ENCODE results near the gene SLC41A3.
A peak's percentile ranks its signal among the peaks of the same experiment; 100 is the strongest.
"Not testable (repeated sequence)": the region's sequence is repeated elsewhere in the genome, so short reads cannot be mapped to it uniquely, and the experiment has no call there.

SLC41A3 gene

DNA sequence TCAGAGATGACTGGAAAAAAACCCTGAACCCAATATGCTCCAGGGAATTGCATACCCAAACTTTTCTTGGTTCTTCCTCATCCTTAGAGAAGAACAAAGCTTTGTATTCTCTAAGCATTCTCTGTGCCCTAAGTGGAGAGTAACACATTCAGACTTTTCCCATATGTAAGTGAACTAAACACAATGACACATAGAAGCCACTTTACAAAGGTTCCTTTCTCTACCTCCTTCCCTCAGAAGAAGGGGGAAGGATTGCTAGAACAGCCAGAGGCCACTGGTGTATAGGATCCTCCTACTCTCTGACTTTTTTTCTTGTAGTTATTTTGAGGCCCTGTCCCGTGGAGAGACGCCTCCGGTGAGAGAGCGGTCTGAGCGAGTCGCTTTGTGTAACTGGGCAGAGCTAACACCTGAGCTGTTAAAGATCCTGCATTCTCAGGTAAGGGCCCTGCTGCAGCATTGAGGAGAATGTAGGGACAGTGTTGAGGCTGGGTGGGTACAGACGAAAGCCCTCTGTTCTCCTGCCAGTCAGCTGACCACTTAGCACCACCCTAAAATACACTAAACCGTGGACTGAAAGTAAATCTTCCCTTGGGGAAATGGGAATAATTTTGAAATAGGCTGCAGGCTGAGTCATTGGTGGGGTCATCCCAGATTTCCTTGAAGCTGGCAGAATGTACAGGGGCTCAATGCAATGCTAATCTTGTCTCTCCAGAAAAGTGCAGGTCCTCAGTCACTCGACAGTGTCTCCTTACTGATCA is 108.5 kb downstream of the SLC41A3 start:
- not testable (repeated sequence) for DNase-seq

DNA sequence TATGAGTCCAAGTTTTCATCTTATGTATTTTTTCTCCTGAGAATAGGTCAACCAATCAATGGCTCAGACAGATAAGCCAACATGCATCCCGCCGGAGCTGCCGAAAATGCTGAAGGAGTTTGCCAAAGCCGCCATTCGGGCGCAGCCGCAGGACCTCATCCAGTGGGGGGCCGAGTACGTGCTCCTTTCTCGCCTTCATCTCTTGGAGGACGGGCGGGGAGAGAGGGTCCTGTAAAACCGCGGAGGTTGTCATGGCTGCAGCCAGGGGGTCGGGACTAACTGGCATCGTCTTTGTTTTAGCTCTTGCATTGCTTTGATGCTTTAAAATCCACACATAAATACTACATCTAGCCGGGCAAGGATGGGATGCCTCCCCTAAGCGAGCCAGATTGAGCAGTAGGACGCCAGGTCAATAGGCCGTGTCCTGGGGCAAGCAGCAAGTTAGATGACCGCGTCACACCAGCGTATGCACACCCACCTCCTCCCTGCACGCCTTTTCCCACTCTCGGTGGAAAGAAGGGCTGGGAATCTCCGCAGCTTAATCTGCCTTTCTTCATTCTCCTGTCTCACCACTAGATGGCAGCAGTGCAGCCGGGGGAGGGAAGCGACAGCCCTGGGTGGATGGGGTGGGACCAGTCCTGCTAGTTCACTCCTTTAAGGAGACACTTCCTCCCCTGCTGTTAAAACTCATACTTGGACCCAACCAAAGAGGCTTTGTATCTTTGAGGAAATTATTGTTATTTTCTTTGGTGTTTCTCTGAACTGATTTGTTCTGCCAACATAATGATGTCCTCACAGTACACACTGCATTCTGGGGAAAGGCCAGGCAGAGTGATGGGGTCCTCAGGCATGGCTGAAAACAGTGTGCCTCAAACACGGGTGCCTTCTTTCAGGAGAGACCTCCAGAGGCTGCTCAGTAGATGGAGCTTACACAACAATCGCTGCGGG is 111.7 kb downstream of the SLC41A3 start:
- peak; percentile 35 for DNase-seq

DNA sequence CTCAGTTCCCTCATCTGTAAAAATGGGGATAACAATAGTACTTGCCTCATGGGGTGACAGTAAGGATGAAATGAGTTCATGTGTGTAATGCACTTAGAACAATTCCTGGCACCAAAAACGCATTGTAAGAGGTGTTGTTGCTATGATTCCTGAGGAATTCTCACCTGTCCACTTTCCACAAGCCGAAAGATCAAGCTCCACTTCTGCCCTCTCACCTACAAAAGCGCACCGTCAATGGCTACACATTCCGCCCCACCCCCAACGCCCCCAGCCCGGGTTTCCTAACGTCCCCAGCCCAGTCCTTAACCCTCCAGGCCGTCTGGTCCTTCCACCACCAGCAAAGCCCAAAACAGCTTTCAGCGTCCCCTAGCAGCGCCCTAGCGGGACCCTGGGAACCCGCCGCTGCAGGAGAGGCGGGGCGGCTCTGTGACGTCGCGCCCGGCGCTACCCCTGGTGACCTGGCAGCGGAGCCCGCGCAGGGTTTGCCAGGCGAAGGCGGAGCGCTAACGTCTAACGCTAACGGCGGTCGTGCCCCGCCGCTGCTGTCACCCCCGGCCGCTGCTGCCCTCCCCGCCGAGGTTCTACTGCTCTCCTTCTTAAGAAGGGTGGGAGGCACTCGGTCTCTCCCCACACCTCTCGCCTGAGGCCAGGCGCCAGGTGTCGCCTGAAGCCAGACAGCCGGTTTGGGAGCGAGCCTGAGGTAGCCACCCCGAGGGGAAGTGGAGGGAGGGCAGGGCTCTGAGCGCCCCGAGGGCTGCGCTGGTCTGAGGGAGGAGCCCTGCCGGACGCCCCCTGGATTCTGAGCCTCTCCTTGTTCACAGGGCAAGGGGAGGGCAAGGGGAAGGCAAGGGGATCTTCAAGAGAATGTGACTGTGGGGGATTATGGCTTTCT is 115.0 kb downstream of the SLC41A3 start, which contains the start of gene ROPN1B:
Gene ROPN1B (plus strand): TSS at position 478 of the 892 bp plus-strand sequence. CDS start 2,877 bp downstream, outside the sequence.
- DNase-seq, result not testable (repeated sequence)

DNA sequence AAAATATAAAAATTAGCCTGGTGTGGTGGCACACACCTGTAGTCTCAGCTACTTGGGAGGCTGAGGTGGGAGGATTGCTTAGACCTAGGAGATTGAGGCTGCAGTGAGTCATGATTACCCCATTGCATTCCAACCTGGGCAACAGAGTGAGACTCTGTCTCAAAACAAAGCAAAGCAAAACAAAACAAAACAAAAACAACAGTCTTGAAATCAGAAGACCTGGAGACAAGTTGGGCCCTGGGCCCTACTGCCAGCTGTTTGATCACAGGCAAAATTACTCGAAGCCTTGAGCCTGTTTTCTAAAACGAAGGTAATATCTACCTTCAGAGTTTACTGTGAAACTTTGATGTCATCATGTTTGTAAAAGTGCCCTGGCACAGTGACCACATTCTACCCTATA is 115.8 kb downstream of the SLC41A3 start:
- not testable (repeated sequence) for DNase-seq

DNA sequence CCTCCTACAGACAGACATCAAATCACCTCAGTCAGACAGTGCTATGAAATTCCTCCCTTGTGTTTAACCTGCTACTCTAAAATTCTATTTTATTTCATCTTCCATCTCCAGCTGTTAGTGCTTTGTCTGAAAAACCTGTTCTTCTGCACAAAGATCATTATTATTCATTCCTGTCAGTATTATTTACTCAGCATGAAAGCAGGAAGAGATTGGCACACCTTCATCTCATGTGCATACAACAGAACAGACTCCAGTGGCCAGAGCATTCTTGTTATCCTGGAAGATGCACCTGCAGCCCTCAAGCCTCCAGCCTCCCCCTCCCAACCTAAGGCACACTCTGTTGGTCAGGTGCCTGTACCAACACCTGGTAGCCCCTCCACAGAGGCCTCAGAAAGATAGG is 116.8 kb downstream of the SLC41A3 start:
- DNase-seq, result no peak

DNA sequence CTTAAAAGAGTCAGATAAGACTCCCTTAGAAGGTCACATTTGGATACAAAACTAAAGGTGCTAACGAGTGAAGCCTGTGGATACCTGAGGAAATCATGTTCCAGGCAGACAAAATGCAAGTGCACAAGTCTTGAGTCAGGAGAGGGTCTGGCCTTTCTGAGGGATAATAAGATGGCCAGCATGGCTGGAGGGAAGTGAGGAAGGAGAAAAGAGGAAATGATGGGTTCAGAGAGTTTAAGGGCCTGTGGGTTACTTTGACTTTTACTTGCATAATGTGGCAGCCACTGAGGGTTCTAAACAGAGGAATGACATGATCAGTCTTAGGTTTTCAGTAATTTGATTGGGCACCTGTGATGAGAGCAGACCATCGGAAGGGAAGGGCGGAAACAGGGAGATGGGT is 118.4 kb downstream of the SLC41A3 start:
- no peak for DNase-seq

DNA sequence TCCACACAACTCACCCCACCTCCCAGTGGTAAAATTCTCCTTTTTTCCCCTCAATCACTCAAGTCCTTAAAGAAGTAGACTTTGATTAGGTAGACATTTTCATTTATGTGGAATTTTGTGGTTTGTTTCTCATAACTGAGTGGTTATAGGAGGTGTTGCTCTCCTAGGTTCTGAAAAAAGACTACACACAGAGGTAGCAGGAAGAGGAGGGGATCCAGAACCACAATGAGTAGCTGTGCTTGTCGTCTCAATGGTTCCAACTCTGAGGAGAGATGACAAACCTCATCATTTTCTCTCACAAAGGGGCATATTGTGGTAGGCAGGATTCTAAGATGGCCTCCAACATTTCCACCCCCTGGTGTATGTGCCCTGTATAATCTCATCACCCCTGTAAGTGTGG is 120.1 kb downstream of the SLC41A3 start:
- DNase-seq, result not testable (repeated sequence)

DNA sequence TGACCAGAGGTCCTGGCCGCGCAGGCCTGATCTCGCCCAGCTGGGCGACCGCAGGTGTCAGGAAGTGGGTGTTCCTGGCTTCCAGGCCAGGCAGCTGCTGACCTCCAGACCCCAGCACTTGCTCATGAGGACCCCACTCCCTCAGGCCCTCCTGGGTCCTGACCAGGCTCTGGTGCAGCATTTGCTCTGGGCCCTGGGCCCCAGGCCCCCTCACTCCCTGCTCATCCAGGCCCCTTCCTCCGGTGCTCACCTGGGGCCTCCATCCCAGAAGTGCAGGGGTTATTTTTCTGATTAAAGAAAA is 122.7 kb downstream of the SLC41A3 start:
- no peak for DNase-seq

DNA sequence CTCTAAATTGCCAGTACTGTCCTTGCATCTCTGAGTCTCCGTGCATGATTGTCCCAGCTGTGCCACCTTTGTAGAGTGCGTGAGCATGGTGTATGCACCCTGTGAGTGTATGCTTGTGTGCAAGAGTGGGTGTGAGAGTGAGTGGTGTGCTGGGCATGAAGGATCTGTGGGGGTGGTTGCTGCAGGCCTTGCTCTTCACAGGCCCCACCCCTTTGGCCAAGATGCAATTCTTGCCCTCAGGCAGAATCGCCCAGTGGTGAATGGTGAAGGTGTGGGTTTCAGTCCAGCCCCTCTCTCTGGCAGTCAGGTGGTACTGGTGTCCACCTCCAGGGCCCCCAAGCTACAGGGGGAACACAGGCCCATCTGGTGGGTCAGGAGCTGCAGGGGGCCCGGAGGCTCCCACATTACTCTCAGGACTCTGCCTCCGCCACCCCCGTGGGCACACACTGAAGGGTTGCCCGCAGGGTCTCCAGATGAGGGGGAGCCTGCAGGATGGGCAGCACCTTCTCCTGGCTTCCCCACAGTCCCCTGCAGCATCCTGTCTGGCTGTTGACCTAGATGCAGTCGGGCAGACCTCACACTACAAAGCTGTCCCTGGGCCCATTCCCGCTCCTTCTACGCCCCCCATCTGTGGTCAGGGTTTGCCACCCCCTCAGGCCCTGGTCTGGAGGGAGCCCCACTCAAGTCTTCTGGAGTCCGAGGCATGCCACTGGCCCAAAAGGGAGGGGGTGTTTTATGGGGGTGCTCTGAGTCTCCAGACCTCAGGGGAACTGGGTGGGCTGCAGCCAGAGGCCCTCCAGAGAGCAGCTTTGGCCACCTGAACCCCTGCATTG is 123.3 kb downstream of the SLC41A3 start:
- DNase-seq, result no peak

DNA sequence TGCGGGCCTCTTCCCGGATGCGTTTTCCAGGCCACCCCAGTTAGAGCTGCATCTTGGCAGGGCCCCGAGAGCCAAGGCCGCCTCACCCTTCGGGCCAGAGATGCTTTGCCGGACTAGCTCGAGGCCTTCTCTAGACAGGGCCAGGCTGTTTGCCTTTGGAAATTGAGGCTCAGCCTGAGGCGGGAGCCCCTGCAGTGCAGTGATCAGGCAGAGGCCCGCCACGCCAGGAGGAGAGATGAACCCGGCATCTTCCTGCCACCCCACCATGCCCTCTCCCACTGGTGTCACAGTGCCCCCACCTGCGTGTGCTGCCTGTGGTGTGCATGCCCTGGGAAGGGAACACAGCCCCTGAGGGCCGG is 123.9 kb downstream of the SLC41A3 start:
- DNase-seq, result no peak

DNA sequence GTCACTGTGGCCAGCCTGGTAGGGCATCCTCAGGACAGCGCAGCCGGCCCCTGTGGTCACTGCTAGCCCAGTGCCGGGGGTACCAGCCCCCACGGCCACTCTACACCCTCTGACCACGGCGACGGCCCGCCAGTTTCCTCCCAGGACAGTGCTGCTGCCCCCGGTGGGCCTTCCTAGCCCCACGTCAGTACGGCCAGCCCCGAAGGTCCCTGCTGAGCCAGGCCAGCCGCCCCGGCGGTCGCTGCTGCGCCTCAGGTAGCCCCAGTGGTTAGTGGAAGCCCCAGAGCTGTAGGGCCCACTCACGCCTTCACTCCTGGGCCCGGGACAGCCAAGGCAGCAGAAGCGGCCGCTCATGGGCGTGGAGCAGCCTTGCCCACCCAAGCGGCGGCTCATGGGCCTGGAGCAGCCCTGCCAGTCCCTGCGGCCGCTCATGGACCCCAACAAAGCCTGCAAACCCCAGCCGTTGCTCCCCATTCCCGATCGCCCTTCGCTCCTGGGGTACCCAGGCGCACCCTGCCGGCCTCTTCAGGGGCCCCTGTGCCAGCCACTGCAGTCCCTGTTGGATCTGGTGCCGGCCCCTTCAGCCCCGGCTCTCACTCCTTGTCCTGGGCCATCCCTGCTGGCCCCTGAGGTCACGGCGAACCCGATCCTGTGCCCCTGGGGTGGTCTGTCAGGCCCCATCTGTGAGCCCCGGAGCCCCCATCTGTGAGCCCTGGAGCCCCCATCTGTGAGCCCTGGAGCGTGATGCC is 124.4 kb downstream of the SLC41A3 start:
- no peak for DNase-seq

DNA sequence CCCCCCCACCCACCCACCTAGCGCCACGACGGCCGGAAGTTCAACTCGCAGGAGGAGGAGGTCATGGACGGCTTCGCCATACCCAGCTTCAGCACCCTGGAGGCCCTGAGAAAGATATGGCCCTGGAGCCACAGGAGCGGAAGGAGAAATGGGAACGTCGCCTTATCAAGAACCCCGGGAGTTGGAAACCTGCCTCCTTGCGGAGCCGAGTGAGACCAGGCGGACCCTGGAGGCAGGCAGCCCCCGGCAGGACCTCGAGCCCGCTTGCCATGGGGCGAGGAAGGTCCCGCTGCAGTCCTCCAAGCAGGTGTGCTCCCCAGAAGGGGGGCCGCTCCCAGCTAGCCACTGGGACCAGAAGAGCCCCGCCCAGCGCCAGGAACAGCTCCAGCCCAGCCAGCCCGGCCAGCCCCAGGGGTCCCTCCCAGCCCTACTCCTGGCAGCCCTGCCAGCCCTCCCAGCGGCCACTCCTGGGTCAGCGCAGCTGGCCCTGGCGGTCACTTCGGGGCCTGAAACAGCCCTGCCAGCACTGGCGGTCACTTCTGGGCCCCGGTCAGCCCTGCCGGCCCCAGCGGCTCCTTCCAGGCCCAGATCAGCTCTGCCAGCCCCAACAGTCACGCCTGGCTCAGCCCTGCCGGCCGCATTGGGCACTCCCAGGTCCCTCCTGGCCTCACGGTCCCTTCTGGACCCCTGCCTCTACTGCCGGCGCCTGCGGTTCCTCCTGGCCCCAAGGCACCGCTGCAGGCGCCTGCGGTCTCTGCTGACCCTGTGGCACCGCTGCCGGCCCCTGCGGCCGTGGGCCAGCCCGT is 125.2 kb downstream of the SLC41A3 start:
- no peak for DNase-seq

DNA sequence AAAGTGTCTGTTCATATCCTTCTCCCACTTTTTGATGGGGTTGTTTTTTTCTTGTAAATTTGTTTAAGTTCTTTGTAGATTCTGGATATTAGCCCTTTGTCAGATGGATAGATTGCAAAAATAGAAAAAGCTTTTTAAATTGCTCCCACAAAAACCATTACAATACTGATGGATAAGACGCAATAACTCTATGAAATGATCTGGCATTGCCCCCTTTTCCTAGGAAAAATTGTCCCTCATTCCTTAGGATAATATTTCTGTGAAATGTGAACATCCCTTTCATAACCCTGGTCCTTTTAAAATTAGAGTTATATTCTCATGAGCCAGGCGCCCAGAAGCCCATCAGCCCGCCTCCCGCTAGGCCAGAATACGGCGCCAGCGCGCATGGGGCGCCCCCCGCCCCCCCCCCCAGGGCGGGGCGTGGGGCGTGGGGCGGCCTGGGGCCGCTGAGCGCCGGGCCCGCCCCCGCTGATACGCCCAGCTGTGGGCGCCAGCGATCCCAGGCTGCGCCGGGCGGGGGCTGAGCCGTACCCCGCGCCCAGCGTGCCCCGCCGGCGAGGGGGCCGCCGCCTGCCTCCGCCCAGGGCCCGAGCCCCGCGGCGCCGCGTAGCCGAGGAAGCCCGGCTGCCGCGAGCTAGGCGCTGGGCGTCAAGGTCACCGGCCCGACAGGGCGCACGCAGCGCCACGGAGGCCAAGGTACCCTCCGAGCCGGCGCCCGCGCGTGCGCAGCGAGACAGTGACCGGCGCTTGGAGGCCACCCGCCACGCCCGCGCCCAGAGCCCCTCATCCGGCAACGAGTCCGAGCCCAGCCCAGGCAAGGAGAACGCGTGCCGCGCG is 126.0 kb downstream of the SLC41A3 start:
- no peak for DNase-seq

DNA sequence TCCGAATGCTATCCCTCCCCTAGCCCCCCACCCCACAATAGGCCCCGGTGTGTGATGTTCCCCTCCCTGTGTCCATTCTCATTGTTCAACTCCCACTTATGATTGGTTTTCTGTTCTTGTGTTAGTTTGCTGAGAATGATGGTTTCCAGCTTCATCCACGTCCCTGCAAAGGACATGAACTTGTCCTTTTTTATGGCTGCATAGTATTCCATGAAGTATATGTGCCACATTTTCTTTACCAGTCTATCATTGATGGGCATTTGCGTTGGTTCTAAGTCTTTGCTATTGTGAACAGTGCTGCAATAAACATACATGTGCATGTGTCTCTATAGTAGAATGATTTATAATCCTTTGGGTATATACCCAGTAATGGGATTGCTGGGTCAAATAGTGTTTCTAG is 126.9 kb downstream of the SLC41A3 start:
- not testable (repeated sequence) for DNase-seq
